Panc1 (cell line): ENCODE data around the gene LRRC1.

ENCODE experiments used
- CTCF ChIP-seq: fragments of 450-650 bp; IDR thresholded peaks from 2 replicates; pipeline ENCODE4 v1.5.1; 2017; ENCODE audit warnings: mild to moderate bottlenecking
- POLR2AphosphoS5 ChIP-seq: IDR thresholded peaks from 2 replicates; pipeline ENCODE4 v1.6.1; 2012; ENCODE audit warnings: mild to moderate bottlenecking, low read depth, low read length, moderate library complexity

- TF ChIP-seq CTCF = no peak
- TF ChIP-seq POLR2AphosphoS5 = no peak
Measured at GRCh38 chr6:53852805-53853204, 58.0 kb downstream of the LRRC1 start.
